NCI-H187 (cell line): Measurements from ENCODE around the gene AACS.

Experiments used
- DNase-seq, 2 experiments: peaks; one replicate each; lab custom pipeline; 2025; lab: John Stamatoyannopoulos, UW

AACS gene

GRCh38 chr12:125152463-125152862 lies 87.2 kb downstream of the AACS start:
- DNase-seq: no peak

- no peak for DNase-seq
Measured at GRCh38 chr12:125155366-125155765, 90.1 kb downstream of the AACS start.

GRCh38 chr12:125157177-125157576 lies 91.9 kb downstream of the AACS start:
- no peak for DNase-seq

GRCh38 chr12:125159702-125160101 lies 94.5 kb downstream of the AACS start:
- no peak for DNase-seq

- no peak for DNase-seq
Measured at GRCh38 chr12:125160281-125160955, 95.2 kb downstream of the AACS start.

GRCh38 chr12:125161712-125162022 lies 96.4 kb downstream of the AACS start:
- DNase-seq: no peak

GRCh38 chr12:125162489-125163028 lies 97.3 kb downstream of the AACS start:
- DNase-seq: no peak

- DNase-seq: no peak
Measured at GRCh38 chr12:125163148-125163547, 97.9 kb downstream of the AACS start.

GRCh38 chr12:125164541-125164940 lies 99.3 kb downstream of the AACS start:
- DNase-seq: no peak

GRCh38 chr12:125166041-125166440 lies 100.8 kb downstream of the AACS start:
- no peak for DNase-seq

GRCh38 chr12:125167658-125168057 lies 102.4 kb downstream of the AACS start:
- no peak for DNase-seq

- DNase-seq: no peak
Measured at GRCh38 chr12:125169451-125169850, 104.2 kb downstream of the AACS start.

GRCh38 chr12:125169870-125170269 lies 104.6 kb downstream of the AACS start:
- no peak for DNase-seq

GRCh38 chr12:125171267-125171666 lies 106.0 kb downstream of the AACS start:
- DNase-seq: no peak

- no peak for DNase-seq
Measured at GRCh38 chr12:125172231-125172850, 107.1 kb downstream of the AACS start.

- no peak for DNase-seq
Measured at GRCh38 chr12:125175576-125175975, 110.3 kb downstream of the AACS start.

GRCh38 chr12:125178222-125178621 lies 113.0 kb downstream of the AACS start:
- DNase-seq: no peak

GRCh38 chr12:125180144-125180543 lies 114.9 kb downstream of the AACS start:
- DNase-seq: no peak

GRCh38 chr12:125181107-125181506 lies 115.9 kb downstream of the AACS start:
- no peak for DNase-seq

GRCh38 chr12:125183187-125184067 lies 118.2 kb downstream of the AACS start:
- peak; percentile 24 to 43 for DNase-seq

- DNase-seq: no peak
Measured at GRCh38 chr12:125184213-125184967, 119.2 kb downstream of the AACS start.

GRCh38 chr12:125185311-125185739 lies 120.1 kb downstream of the AACS start:
- DNase-seq: no peak
